ENCODE results near the gene BRD9. TPM values are rescaled to one million over a fixed set of nuclear protein-coding genes. Genes with fewer than 3 reads are reported as not detected.

BRD9 gene
- polyA plus RNA-seq, 1 donor (not counting 4 experiments of a cell fraction or from before 2014, with no cell fraction given): 10.1 TPM

GRCh38 chr5:927172-928015 is 34.8 kb upstream of the BRD9 start:
- no peaks in the 10 kb centered on the region for H3K4me1 ChIP-seq (ENCODE audit: control insufficient read depth, extremely low read depth, insufficient read depth, low read length)
- DNase-seq (ENCODE audit: low read depth, low spot score): no peak
- no peaks in the 10 kb centered on the region for H4K20me1 ChIP-seq (ENCODE audit: control insufficient read depth, extremely low read depth, insufficient read depth, low read length)
- H3K9me3 ChIP-seq (ENCODE audit: control insufficient read depth, low read depth, low read length): no peaks in the 10 kb centered on the region
- no peak for TF ChIP-seq CTCF (optimal IDR thresholded peaks at IDR 0.05 in 1 of 3, IDR thresholded peaks at IDR 0.05 in 1 of 3, conservative IDR thresholded peaks at IDR 0.05 in 1 of 3; ENCODE audit: extremely low read depth in 1 of 3, insufficient read depth in 2 of 3, low read length in 3 of 3)
- H3K4me3 ChIP-seq (ENCODE audit: control insufficient read depth in 2 of 3, extremely low read depth in 1 of 3, insufficient read depth in 2 of 3, low read depth in 1 of 3, low read length in 3 of 3): no peak overlapping the region
- no peak for FAIRE-seq
- peaks cover 21% of the 10 kb centered on the region for H3K27me3 ChIP-seq (ENCODE audit: control insufficient read depth, extremely low read depth, insufficient read depth, low read length)
- no peaks in the 10 kb centered on the region for H3K36me3 ChIP-seq (ENCODE audit: control insufficient read depth in 2 of 2, extremely low read depth in 1 of 2, insufficient read depth in 2 of 2, low read length in 2 of 2)
- H3K79me2 ChIP-seq (ENCODE audit: control insufficient read depth, insufficient read depth, low read length): no peaks in the 10 kb centered on the region
- H3K27ac ChIP-seq (ENCODE audit: control insufficient read depth, insufficient read depth, low read length): no peak overlapping the region
- H3K4me2 ChIP-seq (ENCODE audit: control insufficient read depth, extremely low read depth, insufficient read depth, low read depth, low read length): no peak overlapping the region
- no peak overlapping the region for H2AFZ ChIP-seq (ENCODE audit: control insufficient read depth, low read length)
- H3K9ac ChIP-seq (ENCODE audit: control insufficient read depth, extremely low read depth, insufficient read depth, low read length): no peak overlapping the region
- dilution Hi-C loops (cut with MboI; ENCODE audit: extremely low pct_ligation_motif_present, low sequenced_read_pairs): no loop called here
- no peaks in the 10 kb centered on the region for H3K9me1 ChIP-seq (ENCODE audit: control insufficient read depth, extremely low read depth, insufficient read depth, low read length)

GRCh38 chr5:926417-927171 is 34.0 kb upstream of the BRD9 start:
- H3K27me3 ChIP-seq (ENCODE audit: control insufficient read depth, extremely low read depth, insufficient read depth, low read length): peaks cover 18% of the 10 kb centered on the region
- H2AFZ ChIP-seq (ENCODE audit: control insufficient read depth, low read length): peak overlapping the region; percentile 22
- peaks cover 0 to 5% of the 10 kb centered on the region in 2 experiments for H3K36me3 ChIP-seq (ENCODE audit: control insufficient read depth in 2 of 2, extremely low read depth in 1 of 2, insufficient read depth in 2 of 2, low read length in 2 of 2)
- H3K9me1 ChIP-seq (ENCODE audit: control insufficient read depth, extremely low read depth, insufficient read depth, low read length): no peaks in the 10 kb centered on the region
- H3K9me3 ChIP-seq (ENCODE audit: control insufficient read depth, low read depth, low read length): no peaks in the 10 kb centered on the region
- H4K20me1 ChIP-seq (ENCODE audit: control insufficient read depth, extremely low read depth, insufficient read depth, low read length): no peaks in the 10 kb centered on the region
- H3K27ac ChIP-seq (ENCODE audit: control insufficient read depth, insufficient read depth, low read length): no peak overlapping the region
- TF ChIP-seq CTCF (optimal IDR thresholded peaks at IDR 0.05 in 1 of 3, IDR thresholded peaks at IDR 0.05 in 1 of 3, conservative IDR thresholded peaks at IDR 0.05 in 1 of 3; ENCODE audit: extremely low read depth in 1 of 3, insufficient read depth in 2 of 3, low read length in 3 of 3) (peak in 2 of 3 experiments; percentile 36), EZH2 (IDR thresholded peaks at IDR 0.05; ENCODE audit: low read length) (peak; percentile 24)
- H3K4me3 ChIP-seq (ENCODE audit: control insufficient read depth in 2 of 3, extremely low read depth in 1 of 3, insufficient read depth in 2 of 3, low read depth in 1 of 3, low read length in 3 of 3): peak overlapping the region in 1 of 3 experiments; percentile 9
- no peaks in the 10 kb centered on the region for H3K4me1 ChIP-seq (ENCODE audit: control insufficient read depth, extremely low read depth, insufficient read depth, low read length)
- no peaks in the 10 kb centered on the region for H3K79me2 ChIP-seq (ENCODE audit: control insufficient read depth, insufficient read depth, low read length)
- dilution Hi-C loops (cut with MboI; ENCODE audit: extremely low pct_ligation_motif_present, low sequenced_read_pairs): no loop called here
- peak overlapping the region; percentile 73 for H3K4me2 ChIP-seq (ENCODE audit: control insufficient read depth, extremely low read depth, insufficient read depth, low read depth, low read length)
- no peak overlapping the region for H3K9ac ChIP-seq (ENCODE audit: control insufficient read depth, extremely low read depth, insufficient read depth, low read length)
- FAIRE-seq (no peak), DNase-seq (ENCODE audit: low read depth, low spot score) (no peak)
